Measurements from ENCODE around the gene PRR19.

Gene PRR19

GRCh38 chr19:42313096-42313839 lies 11.3 kb downstream of the PRR19 start, which contains the start of gene TMEM145:
TSS of gene TMEM145 (plus strand) at chr19:42313309. CDS start at chr19:42313377, 68 bp downstream.
- H3K27ac Mint-ChIP-seq, result no peak within 1 kb of the TSS
- no peaks in the 10 kb centered on the region for H3K36me3 Mint-ChIP-seq (ENCODE audit: low read depth)
- peaks cover 5% of the 10 kb centered on the region for H3K4me1 Mint-ChIP-seq
- H3K4me3 Mint-ChIP-seq, result peak within 1 kb of the TSS; percentile 72 to 82 (median 82)
- no peaks in the 10 kb centered on the region for H3K9me3 Mint-ChIP-seq
- TF ChIP-seq CTCF (IDR thresholded peaks at IDR 0.05; ENCODE audit: unreplicated experiment in 3 of 3), result no peak
- H3K27me3 Mint-ChIP-seq (ENCODE audit: low read depth), result peaks cover 44% of the 10 kb centered on the region

- Mint-ChIP-seq H3K4me3 (peak overlapping the region; percentile 72 to 82 (median 78)), H3K4me1 (peaks cover 5% of the 10 kb centered on the region), H3K36me3 (ENCODE audit: low read depth) (no peaks in the 10 kb centered on the region), H3K9me3 (no peaks in the 10 kb centered on the region), H3K27me3 (ENCODE audit: low read depth) (peaks cover 44% of the 10 kb centered on the region), H3K27ac (no peak overlapping the region)
- peak in 1 of 3 experiments; percentile 24 for TF ChIP-seq CTCF (IDR thresholded peaks at IDR 0.05; ENCODE audit: unreplicated experiment in 3 of 3)
Measured at GRCh38 chr19:42313840-42314755, 12.2 kb downstream of the PRR19 start.

- peaks cover 5% of the 10 kb centered on the region for H3K4me1 Mint-ChIP-seq
- peak overlapping the region; percentile 19 to 52 (median 46) for H3K4me3 Mint-ChIP-seq
- no peaks in the 10 kb centered on the region for H3K9me3 Mint-ChIP-seq
- no peak for TF ChIP-seq CTCF (IDR thresholded peaks at IDR 0.05; ENCODE audit: unreplicated experiment in 3 of 3)
- H3K27ac Mint-ChIP-seq, result no peak overlapping the region
- peaks cover 48% of the 10 kb centered on the region for H3K27me3 Mint-ChIP-seq (ENCODE audit: low read depth)
- no peaks in the 10 kb centered on the region for H3K36me3 Mint-ChIP-seq (ENCODE audit: low read depth)
Measured at GRCh38 chr19:42315024-42315423, 13.1 kb downstream of the PRR19 start.

GRCh38 chr19:42316223-42317211 lies 14.6 kb downstream of the PRR19 start:
- Mint-ChIP-seq H3K4me1 (peaks cover 5% of the 10 kb centered on the region), H3K4me3 (peak overlapping the region in 1 of 3 experiments; percentile 9), H3K27me3 (ENCODE audit: low read depth) (peaks cover 62% of the 10 kb centered on the region), H3K36me3 (ENCODE audit: low read depth) (no peaks in the 10 kb centered on the region), H3K27ac (no peak overlapping the region), H3K9me3 (no peaks in the 10 kb centered on the region)
- TF ChIP-seq CTCF (IDR thresholded peaks at IDR 0.05; ENCODE audit: unreplicated experiment in 3 of 3), result no peak

- no peak for TF ChIP-seq CTCF (IDR thresholded peaks at IDR 0.05; ENCODE audit: unreplicated experiment in 3 of 3)
- Mint-ChIP-seq H3K36me3 (ENCODE audit: low read depth) (no peaks in the 10 kb centered on the region), H3K4me3 (no peak overlapping the region), H3K27me3 (ENCODE audit: low read depth) (peaks cover 63% of the 10 kb centered on the region), H3K27ac (no peak overlapping the region), H3K9me3 (no peaks in the 10 kb centered on the region), H3K4me1 (no peaks in the 10 kb centered on the region)
Measured at GRCh38 chr19:42317535-42317934, 15.6 kb downstream of the PRR19 start.
